Choroid plexus epithelial cell (primary cell): ENCODE data around the gene AATK.

Source experiments
- DNase-seq: peaks from one replicate; pipeline ENCODE4 v3.0.0-alpha.2; 2010; ENCODE audit warnings: low read depth
- H3K4me3 ChIP-seq: 2 replicates; pipeline ENCODE4 v1.5.1; 2011; ENCODE audit warnings: low read depth, mild to moderate bottlenecking, control low read depth, low read length, moderate library complexity
- TF ChIP-seq, protein P1 (sequence below): conservative IDR thresholded peaks from 2 replicates; pipeline ENCODE4 v1.5.1; 2011; ENCODE audit warnings: low read depth, mild to moderate bottlenecking, control low read depth, inconsistent platforms, low read length, moderate library complexity

Gene AATK

DNA sequence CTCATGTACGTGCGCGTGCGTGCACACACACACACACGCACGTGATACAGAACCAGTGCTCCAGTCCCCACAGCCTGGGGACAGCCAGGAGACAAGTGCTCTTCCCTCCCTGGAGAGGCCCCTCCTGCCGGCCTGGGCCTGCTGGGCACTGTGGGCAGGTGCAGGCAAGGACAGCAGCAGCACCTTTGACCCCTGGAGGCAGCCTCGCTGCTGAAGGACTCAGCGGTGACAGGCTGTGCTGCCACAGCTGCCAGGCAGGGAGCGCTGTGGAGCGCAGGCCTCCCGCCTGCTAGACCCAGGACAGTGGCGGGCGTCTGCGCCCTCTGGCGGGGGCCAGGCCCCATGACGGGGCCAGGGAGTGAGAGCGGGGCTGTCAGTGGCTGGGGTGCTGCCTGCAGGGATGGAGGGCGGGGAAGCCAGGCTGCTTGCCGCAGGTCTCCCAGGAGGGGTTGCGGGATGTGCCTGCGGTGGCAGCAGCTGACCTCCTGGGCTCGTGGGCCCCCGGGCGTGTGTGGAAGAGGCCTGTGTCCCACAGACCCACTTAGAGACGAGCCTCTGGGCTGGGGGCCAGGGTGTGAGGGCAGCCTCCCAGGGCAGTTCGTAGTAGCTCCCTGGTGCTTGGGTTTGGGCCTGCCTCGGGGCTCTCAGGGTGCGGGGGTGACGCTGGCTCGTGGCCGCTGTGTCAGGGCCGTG is 64.3 kb downstream of the AATK start:
- no peak overlapping the region for H3K4me3 ChIP-seq
- peak; percentile 83 for DNase-seq

DNA sequence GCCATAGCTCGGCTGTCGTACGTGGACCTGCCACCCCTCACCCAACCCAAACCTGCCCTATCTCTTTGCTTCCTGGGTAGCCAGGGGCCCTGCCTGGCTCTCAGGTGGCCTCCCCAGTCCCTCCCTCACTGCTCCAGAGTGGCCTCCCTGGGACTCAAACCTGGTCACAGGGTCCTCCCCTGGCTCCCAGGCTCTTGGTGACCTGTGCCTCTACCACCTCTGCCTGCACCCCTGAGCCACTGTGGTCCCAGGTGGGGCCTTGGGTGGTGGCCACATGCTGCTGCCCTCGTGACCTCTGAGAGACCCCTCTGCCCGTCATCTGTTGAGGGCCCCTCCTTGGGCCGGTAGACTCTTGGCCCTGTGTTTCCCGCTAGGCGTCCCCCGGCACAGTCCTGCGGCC is 65.4 kb downstream of the AATK start:
- no peak overlapping the region for H3K4me3 ChIP-seq
- DNase-seq = no peak
- TF ChIP-seq, protein P1, sequence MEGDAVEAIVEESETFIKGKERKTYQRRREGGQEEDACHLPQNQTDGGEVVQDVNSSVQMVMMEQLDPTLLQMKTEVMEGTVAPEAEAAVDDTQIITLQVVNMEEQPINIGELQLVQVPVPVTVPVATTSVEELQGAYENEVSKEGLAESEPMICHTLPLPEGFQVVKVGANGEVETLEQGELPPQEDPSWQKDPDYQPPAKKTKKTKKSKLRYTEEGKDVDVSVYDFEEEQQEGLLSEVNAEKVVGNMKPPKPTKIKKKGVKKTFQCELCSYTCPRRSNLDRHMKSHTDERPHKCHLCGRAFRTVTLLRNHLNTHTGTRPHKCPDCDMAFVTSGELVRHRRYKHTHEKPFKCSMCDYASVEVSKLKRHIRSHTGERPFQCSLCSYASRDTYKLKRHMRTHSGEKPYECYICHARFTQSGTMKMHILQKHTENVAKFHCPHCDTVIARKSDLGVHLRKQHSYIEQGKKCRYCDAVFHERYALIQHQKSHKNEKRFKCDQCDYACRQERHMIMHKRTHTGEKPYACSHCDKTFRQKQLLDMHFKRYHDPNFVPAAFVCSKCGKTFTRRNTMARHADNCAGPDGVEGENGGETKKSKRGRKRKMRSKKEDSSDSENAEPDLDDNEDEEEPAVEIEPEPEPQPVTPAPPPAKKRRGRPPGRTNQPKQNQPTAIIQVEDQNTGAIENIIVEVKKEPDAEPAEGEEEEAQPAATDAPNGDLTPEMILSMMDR = no peak

More for the DNA sequence above, 64.3 kb downstream of the AATK start:
- TF ChIP-seq, protein P1 = peak; percentile 100

DNA sequence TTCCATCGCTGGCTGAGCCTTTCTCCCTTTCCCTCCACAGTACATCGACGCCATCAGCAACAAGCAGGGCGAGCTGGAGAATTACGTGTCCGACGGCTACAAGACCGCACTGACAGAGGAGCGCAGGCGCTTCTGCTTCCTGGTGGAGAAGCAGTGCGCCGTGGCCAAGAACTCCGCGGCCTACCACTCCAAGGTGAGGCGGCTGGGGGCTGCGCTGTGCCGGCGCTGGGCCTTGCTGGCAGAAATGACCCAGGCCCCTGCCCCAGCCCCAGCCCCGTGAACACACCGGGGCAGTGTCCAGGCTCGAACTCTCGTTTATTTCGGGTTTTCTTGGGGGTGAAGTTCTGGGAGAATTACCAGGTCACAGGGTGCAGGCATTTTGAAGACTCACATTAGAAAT is 66.1 kb downstream of the AATK start:
- no peak overlapping the region for H3K4me3 ChIP-seq
- no peak for DNase-seq
- TF ChIP-seq, protein P1 = no peak

DNA sequence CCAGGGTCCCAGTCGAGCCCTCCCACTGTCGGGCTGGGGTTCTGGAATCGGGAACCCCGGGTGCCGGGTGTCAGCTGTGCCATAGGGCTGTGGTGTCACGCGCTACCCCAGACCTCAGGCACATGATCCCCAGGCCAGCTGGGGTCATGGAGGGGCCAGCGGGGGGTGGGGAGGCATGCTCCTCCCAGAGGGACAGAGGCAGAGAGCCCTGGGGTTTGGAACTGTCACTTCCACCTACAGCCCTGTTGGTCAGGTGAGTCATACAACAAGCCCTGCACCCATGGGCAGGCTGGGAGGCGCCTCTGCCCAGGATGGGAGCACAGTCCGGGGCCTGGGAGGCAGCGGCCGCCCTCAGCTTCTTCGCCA is 68.1 kb downstream of the AATK start:
- TF ChIP-seq, protein P1 = no peak
- DNase-seq = peak; percentile 14
- H3K4me3 ChIP-seq = no peak overlapping the region

DNA sequence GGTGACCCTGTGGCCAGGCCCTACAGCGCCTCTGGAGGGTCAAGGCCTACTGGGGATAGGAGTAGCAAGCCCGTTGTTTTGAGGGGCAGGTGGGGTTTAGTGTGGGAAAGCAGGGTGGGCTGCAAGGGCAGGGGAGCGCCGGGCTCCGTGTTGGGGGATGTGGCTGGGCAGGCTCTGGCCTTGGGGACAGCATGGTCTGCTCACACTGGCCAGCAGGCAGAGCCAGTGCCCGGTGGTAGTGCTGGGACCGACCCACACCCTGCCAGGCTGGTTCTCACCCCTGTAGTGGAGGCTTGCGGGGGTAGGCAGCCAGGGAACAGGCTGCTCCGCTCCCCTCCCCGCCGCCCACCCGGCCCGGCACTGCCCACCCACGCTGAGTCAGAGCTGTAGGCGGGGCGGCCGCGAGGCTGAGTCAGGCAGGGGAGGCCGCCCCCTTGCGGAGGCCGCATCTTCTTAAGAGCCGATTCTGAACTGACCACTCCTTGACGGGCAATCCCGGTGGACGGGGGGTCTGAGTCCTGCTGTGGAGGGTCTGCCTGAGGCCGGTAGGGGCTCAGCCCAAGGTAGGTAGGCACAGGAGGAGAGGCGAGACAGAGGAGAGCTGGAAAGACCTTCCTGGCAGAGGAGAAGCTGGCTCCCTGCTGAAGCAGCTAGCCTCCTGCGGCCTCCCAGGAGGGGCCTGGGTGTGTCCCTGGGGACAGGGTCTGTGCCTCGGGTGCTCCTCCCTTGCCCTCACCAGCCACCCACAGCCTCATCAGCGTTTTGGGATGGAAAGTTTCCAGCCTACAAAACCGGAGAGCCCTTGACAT is 68.7 kb downstream of the AATK start:
- peak overlapping the region; percentile 42 for H3K4me3 ChIP-seq
- DNase-seq = peak; percentile 87
- TF ChIP-seq, protein P1 = peak; percentile 75

DNA sequence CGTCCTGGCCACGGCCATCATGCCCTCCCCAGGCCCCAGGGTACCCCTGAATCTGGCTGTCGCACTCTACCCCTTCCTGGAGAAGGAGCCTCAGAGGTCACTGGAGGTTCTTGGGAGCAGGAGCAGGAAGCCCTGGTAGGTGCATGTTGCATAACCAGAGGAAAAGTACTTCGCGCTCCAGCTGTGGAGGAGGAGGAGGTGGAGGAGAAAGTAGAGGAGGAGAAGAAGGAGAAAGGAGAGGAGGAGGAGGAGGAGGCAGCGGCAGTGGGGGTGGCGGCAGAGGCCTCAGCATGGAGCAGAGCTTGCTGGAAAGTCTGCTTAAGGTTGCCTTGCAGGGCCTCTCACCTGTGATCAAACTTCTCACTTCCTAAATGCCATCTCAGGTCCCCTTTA is 69.3 kb downstream of the AATK start:
- peak; percentile 17 for DNase-seq
- H3K4me3 ChIP-seq = no peak overlapping the region
- TF ChIP-seq, protein P1 = no peak

DNA sequence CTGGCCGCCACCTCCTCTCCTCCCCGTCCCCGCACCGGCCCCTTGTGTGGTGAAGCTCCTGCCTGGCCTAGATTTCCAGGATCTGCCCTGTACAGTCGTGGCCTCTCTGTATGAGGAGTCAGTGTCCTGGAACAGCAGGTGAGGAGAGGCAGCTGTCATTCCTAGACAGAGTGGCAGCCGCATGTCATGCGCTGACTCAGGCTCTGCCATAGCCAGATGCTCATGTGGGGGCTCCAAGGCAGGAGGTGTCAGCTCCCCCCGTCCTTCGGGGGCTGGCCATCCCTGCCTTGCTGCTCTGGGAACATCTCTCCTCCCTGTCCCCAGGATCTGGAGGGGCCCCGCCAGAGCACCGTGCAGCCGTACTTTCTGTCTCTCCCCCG is 70.6 kb downstream of the AATK start:
- H3K4me3 ChIP-seq = peak overlapping the region; percentile 21
- TF ChIP-seq, protein P1 = no peak
- no peak for DNase-seq
